ENCODE measurements around the gene IMPACT. TPM values are rescaled to one million over a fixed set of nuclear protein-coding genes. Genes with fewer than 3 reads are reported as not detected.

Gene IMPACT
- total RNA-seq, 2 experiments from 2014 or later: 19.4 to 19.9 TPM

Other genes starting within 250 kb of the IMPACT start
- gene OSBPL1A, start 28.8 kb upstream of the IMPACT start, total RNA-seq: 1 to 10 TPM; 2.4 to 2.7 TPM
- not detected for gene HRH4, start 34.0 kb downstream of the IMPACT start, total RNA-seq

Data from activated naive CD4-positive, alpha-beta T cell treated with anti-CD3 and anti-CD28 coated beads for 36 hours (primary cell).